Upper lobe of right lung (tissue), 1 donor: Measurements from ENCODE around the gene PDCD2L. TPM values are rescaled to one million over a fixed set of nuclear protein-coding genes. Genes with fewer than 3 reads are reported as not detected.
A peak's percentile ranks its signal among the peaks of the same experiment; 100 is the strongest.
"Not testable (repeated sequence)": the region's sequence is repeated elsewhere in the genome, so short reads cannot be mapped to it uniquely, and the experiment has no call there.

Experiments
- ATAC-seq: fragments of 200-7000 bp; cut with Tn5 transposase; one replicate; pipeline ENCODE4 v1.9.1; 2020; ENCODE audit warnings: mild to moderate bottlenecking, moderate library complexity
- DNase-seq: peaks from one replicate; pipeline ENCODE4 v3.0.0-alpha.2; 2020
- H3K27ac ChIP-seq: fragments of 200-600 bp; one replicate; pipeline ENCODE4 v1.8.0; 2022
- H3K27me3 ChIP-seq: fragments of 200-600 bp; one replicate; pipeline ENCODE4 v1.8.0; 2022; ENCODE audit warnings: mild to moderate bottlenecking
- H3K36me3 ChIP-seq: fragments of 200-600 bp; one replicate; pipeline ENCODE4 v1.8.0; 2022
- H3K4me1 ChIP-seq: fragments of 200-600 bp; one replicate; pipeline ENCODE4 v1.8.0; 2022
- H3K4me3 ChIP-seq: fragments of 200-600 bp; one replicate; pipeline ENCODE4 v1.8.0; 2022; ENCODE audit warnings: mild to moderate bottlenecking
- H3K9me3 ChIP-seq: fragments of 200-600 bp; one replicate; pipeline ENCODE4 v1.8.0; 2022
- CTCF ChIP-seq: fragments of 200-600 bp; IDR thresholded peaks from one replicate; pipeline ENCODE4 v1.8.0; 2022; ENCODE audit warnings: antibody characterized with exemption
- intact Hi-C: fragments of 100-400 bp; cut with DNase I; formaldehyde crosslinking; loops from one replicate; pipeline ENCODE4 v1.11.0; 2022
- total RNA-seq: library from RNA; stranded (reverse); fragmentation: NEBNext Ultra II Directional; extraction: Animal tissue kit (Norgen Biotek cat#: 25700); gene quantifications from one replicate; pipeline ENCODE4 v1.2.1, GENCODE V29; 2021
- donor health status: DM: no; HTN: yes; CAD: no; lungs with severe emphysema.

The PDCD2L gene
- total RNA-seq, 1 donor from 2014 or later: 7.4 TPM

DNA sequence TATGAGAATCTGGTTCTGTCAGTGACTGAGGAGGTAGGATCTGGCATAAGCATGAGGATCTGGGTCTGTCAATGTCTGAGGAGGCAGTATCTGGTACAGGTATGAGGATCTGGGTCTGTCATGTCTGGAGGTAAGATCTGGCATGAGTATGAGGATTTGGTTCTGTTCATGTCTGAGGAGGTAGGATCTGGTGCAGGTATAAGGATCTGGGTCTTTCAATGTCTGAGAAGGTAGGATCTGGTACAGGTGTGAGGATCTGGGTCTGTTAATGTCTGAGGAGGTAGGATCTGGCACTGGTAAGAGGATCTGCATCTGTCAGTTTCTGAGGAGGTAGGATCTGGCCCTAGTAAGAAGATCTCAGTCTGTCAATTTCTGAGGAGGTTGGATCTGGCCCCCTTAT is 12.4 kb upstream of the PDCD2L start:
- ATAC-seq: peak; percentile 49
- H3K27ac ChIP-seq: no peak overlapping the region
- intact Hi-C loops: no loop called here
- DNase-seq: no peak
- H3K36me3 ChIP-seq: peaks cover 64% of the 10 kb centered on the region
- H3K4me1 ChIP-seq: no peaks in the 10 kb centered on the region
- no peaks in the 10 kb centered on the region for H3K27me3 ChIP-seq
- H3K9me3 ChIP-seq: no peaks in the 10 kb centered on the region
- TF ChIP-seq CTCF: no peak
- no peak overlapping the region for H3K4me3 ChIP-seq

DNA sequence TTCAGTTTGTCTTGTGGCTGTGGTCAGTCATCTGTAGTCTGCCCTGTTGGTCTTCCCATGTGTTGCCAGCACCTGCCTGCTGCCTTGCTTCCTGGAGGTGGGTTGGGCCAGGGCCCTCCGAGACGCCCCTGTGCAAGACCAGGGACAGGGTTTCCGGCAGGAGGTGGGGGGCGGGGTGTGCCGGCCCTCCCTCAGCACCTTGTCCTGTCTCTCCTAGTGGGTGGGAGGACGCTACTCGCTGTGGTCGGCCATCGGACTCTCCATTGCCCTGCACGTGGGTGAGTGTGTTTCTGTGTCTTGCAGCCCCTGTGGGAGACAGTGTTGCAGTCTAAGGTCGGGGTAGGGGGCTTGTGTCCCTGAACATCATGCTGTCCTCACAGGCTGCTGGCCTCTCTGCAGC is 11.2 kb upstream of the PDCD2L start:
- DNase-seq: no peak
- intact Hi-C loops: no loop called here

DNA sequence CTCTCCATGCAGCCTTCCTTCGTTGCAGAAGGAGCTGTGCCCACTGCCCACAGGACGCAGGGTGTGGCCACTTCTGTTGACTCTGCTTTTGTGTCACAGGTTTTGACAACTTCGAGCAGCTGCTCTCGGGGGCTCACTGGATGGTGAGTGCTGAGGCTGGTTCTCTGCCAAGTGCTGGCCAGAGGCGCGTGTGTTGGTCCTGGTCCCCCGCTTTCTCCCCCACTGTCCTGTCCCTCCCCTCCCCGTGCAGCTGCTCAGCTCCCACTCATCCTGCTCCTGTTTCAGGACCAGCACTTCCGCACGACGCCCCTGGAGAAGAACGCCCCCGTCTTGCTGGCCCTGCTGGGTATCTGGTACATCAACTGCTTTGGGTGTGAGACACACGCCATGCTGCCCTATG is 10.6 kb upstream of the PDCD2L start:
- DNase-seq (no peak), ATAC-seq (no peak)
- peaks cover 71% of the 10 kb centered on the region for H3K36me3 ChIP-seq
- H3K4me3 ChIP-seq: no peak overlapping the region
- H3K9me3 ChIP-seq: no peaks in the 10 kb centered on the region
- H3K4me1 ChIP-seq: no peaks in the 10 kb centered on the region
- TF ChIP-seq CTCF: no peak
- no peak overlapping the region for H3K27ac ChIP-seq
- intact Hi-C loops: no loop called here
- no peaks in the 10 kb centered on the region for H3K27me3 ChIP-seq

More for the DNA sequence above, 11.2 kb upstream of the PDCD2L start:
- no peak for TF ChIP-seq CTCF
- H3K27me3 ChIP-seq: no peaks in the 10 kb centered on the region
- H3K27ac ChIP-seq: no peak overlapping the region
- H3K4me1 ChIP-seq: no peaks in the 10 kb centered on the region
- H3K36me3 ChIP-seq: peaks cover 71% of the 10 kb centered on the region
- H3K9me3 ChIP-seq: no peaks in the 10 kb centered on the region
- no peak for ATAC-seq
- no peak overlapping the region for H3K4me3 ChIP-seq

DNA sequence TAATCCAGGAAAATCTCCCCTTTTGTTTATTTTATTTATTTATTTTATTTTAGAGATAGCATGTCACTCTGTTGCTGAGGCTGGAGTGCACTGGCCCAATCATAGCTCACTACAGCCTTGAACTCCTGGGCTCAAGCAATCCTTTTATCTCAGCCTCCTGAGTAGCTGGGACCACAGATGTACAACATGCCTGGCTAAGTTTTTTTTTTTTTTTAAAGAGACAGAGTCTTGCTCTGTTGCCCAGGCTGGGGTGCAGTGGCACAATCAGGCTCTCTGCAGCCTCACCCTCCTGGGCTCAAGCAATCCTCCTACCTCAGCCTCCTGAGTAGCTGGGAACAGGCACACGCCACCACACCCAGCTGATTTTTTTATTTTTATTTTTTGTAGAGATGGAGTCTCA is 6.3 kb upstream of the PDCD2L start:
- intact Hi-C loops: no loop called here
- TF ChIP-seq CTCF: no peak
- Histone ChIP-seq H3K9me3 (no peaks in the 10 kb centered on the region), H3K36me3 (peaks cover 63% of the 10 kb centered on the region), H3K4me3 (no peak overlapping the region), H3K4me1 (no peaks in the 10 kb centered on the region), H3K27ac (no peak overlapping the region), H3K27me3 (no peaks in the 10 kb centered on the region)
- DNase-seq (no peak), ATAC-seq (no peak)

GRCh38 chr19:34399886-34400285 is 4.3 kb upstream of the PDCD2L start:
- Histone ChIP-seq H3K4me3 (no peak overlapping the region), H3K27me3 (no peaks in the 10 kb centered on the region), H3K27ac (no peak overlapping the region), H3K9me3 (no peaks in the 10 kb centered on the region), H3K4me1 (peaks cover 2% of the 10 kb centered on the region), H3K36me3 (peaks cover 56% of the 10 kb centered on the region)
- DNase-seq: no peak
- intact Hi-C loops: no loop called here
- no peak for ATAC-seq
- TF ChIP-seq CTCF: no peak

DNA sequence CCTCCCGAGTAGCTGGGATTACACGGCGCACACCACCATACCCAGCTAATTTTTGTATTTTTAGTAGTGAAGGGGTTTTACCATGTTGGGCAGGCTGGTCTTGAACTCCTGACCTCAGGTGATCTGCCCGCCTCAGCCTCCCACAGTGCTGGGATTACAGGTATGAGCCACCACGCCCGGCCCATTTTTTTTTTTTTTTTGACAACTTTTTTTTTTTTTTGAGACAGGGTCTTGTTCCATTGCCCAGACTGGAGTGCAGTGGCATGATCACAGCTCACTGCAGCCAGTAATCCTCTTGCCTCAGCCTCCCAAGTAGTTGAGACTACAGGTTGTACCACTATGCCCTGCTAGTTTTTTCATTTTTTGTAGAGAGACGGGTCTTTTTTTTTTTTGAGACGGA is 3.4 kb upstream of the PDCD2L start:
- DNase-seq, H3K9me3 ChIP-seq, intact Hi-C loops, ATAC-seq, H3K4me1 ChIP-seq, H3K27ac ChIP-seq, H3K4me3 ChIP-seq, H3K27me3 ChIP-seq: not testable (repeated sequence)
- H3K36me3 ChIP-seq: peaks cover 48% of the 10 kb centered on the region
